CD4-positive, alpha-beta T cell (primary cell): ENCODE results near the gene METTL22. TPM values are rescaled to one million over a fixed set of nuclear protein-coding genes. Genes with fewer than 3 reads are reported as not detected.

ENCODE experiments used
- ATAC-seq: fragments of 200-7000 bp; cut with Tn5 transposase; one replicate; pipeline ENCODE4 v1.10.0; 2022; ENCODE audit warnings: mild to moderate bottlenecking; ENCODE audit not compliant: poor library complexity
- CTCF ChIA-PET: fragments of 350-600 bp; sonication (Branson Sonifier 250); formaldehyde crosslinking; loops from one replicate; lab custom pipeline; 2021; ENCODE audit warnings: antibody characterized with exemption, inconsistent platforms; lab: Charles Lee
- POLR2A ChIA-PET: fragments of 350-600 bp; sonication (Branson Sonifier 250); formaldehyde crosslinking; loops from one replicate; lab custom pipeline; 2021; ENCODE audit warnings: antibody characterized with exemption, inconsistent platforms; lab: Charles Lee
- DNase-seq, 14 experiments: peaks; one replicate each; pipeline ENCODE4 v3.0.0-alpha.2; 2013 to 2020; ENCODE audit warnings: mixed read lengths in 2 of 14
- H3K27ac ChIP-seq, 2 donors: one replicate each; pipeline versions ENCODE4 v1.5.1 to v1.7.0; 2013; ENCODE audit warnings: low read length in 2 of 2, low read depth in 1 of 2, mild to moderate bottlenecking in 1 of 2
- H3K27me3 ChIP-seq, 2 experiments: 1 replicate in 1 of 2; 2 replicates in 1 of 2; pipeline versions ENCODE4 v1.6.1 to v1.7.0; 2013; ENCODE audit warnings: low read length in 2 of 2, control low read depth in 1 of 2, mild to moderate bottlenecking in 1 of 2, moderate library complexity in 1 of 2; ENCODE audit not compliant: insufficient read depth in 2 of 2, control insufficient read depth in 1 of 2
- H3K36me3 ChIP-seq: one replicate; pipeline ENCODE4 v1.6.1; 2013; ENCODE audit warnings: low read length, control low read depth; ENCODE audit not compliant: insufficient read depth
- H3K4me1 ChIP-seq: one replicate; pipeline ENCODE4 v1.6.1; 2013; ENCODE audit warnings: low read length, control low read depth; ENCODE audit not compliant: insufficient read depth
- H3K4me3 ChIP-seq: one replicate; pipeline ENCODE4 v1.5.1; 2013; ENCODE audit warnings: mild to moderate bottlenecking, low read length, moderate library complexity
- H3K9me3 ChIP-seq, 2 experiments: 1 replicate in 1 of 2; 2 replicates in 1 of 2; pipeline versions ENCODE4 v1.6.1 to v1.7.0; 2013; ENCODE audit warnings: low read length in 2 of 2, mild to moderate bottlenecking in 2 of 2, control low read depth in 1 of 2, moderate library complexity in 1 of 2; ENCODE audit not compliant: control insufficient read depth in 1 of 2, insufficient read depth in 1 of 2
- H3K27ac Mint-ChIP-seq: one replicate; pipeline ENCODE4 v1.8.0; 2020; ENCODE audit warnings: mixed read lengths
- H3K27me3 Mint-ChIP-seq: one replicate; pipeline ENCODE4 v1.8.0; 2021; ENCODE audit warnings: mixed read lengths
- H3K36me3 Mint-ChIP-seq: one replicate; pipeline ENCODE4 v1.8.0; 2021; ENCODE audit warnings: low read depth, mixed read lengths
- H3K4me1 Mint-ChIP-seq: one replicate; pipeline ENCODE4 v1.8.0; 2021; ENCODE audit warnings: low read depth, mixed read lengths
- H3K4me3 Mint-ChIP-seq: one replicate; pipeline ENCODE4 v1.8.0; 2020; ENCODE audit warnings: mild to moderate bottlenecking, mixed read lengths
- H3K9me3 Mint-ChIP-seq: one replicate; pipeline ENCODE4 v1.8.0; 2020; ENCODE audit warnings: mixed read lengths
- intact Hi-C, 2 experiments: fragments of 100-400 bp; cut with DNase I in 1 of 2; cut with micrococcal nuclease in 1 of 2; formaldehyde crosslinking; loops; one replicate each; pipeline versions ENCODE4 v1.15.1 to v1.9.0; 2023 to 2025; cut with DNase I, micrococcal nuclease
- total RNA-seq, 174 experiments: library from RNA in 2 of 174; stranded (reverse) in 2 of 174; gene quantifications; one replicate each; pipeline ENCODE4 v1.2.3 and lab custom pipeline; 2021 to 2026
- TF ChIP-seq, protein P1 (sequence below): fragments of 200-600 bp; IDR thresholded peaks from one replicate; pipeline ENCODE4 v1.8.0; 2022; ENCODE audit warnings: antibody characterized with exemption, mild to moderate bottlenecking

The METTL22 gene
- total RNA-seq, 2 experiments from 2014 or later = 23.2 to 26.5 TPM

DNA sequence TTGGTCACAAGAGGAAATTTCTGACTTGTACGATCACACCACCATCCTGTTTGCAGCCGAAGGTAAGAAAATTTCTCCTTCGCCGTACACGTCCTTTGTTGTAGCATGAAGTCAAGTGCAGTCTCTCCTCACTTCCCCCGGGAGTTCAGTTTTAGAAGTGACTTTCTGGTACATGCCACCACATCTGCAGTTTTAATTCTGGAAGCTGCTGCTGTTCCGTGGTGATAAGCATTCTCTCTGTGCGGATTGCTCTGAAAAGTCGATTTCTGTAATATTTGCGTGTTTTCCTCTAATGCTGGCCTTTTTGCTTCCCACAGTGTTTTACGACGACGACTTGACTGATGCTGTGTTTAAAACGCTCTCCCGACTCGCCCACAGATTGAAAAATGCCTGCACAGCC is 20.6 kb downstream of the METTL22 start:
- H3K27ac Mint-ChIP-seq = no peak overlapping the region
- H3K4me3 Mint-ChIP-seq = no peak overlapping the region
- H3K36me3 ChIP-seq = peaks cover 76% of the 10 kb centered on the region
- TF ChIP-seq, protein P1, sequence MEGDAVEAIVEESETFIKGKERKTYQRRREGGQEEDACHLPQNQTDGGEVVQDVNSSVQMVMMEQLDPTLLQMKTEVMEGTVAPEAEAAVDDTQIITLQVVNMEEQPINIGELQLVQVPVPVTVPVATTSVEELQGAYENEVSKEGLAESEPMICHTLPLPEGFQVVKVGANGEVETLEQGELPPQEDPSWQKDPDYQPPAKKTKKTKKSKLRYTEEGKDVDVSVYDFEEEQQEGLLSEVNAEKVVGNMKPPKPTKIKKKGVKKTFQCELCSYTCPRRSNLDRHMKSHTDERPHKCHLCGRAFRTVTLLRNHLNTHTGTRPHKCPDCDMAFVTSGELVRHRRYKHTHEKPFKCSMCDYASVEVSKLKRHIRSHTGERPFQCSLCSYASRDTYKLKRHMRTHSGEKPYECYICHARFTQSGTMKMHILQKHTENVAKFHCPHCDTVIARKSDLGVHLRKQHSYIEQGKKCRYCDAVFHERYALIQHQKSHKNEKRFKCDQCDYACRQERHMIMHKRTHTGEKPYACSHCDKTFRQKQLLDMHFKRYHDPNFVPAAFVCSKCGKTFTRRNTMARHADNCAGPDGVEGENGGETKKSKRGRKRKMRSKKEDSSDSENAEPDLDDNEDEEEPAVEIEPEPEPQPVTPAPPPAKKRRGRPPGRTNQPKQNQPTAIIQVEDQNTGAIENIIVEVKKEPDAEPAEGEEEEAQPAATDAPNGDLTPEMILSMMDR = no peak
- no peaks in the 10 kb centered on the region for H3K9me3 ChIP-seq
- no peak overlapping the region for H3K27ac ChIP-seq
- H3K9me3 Mint-ChIP-seq = no peaks in the 10 kb centered on the region
- H3K4me1 ChIP-seq = peaks cover 13% of the 10 kb centered on the region
- ATAC-seq (no peak), DNase-seq (no peak)
- CTCF ChIA-PET = no interaction called here
- H3K4me1 Mint-ChIP-seq = peaks cover 18% of the 10 kb centered on the region
- intact Hi-C loops = no loop called here
- no peak overlapping the region for H3K4me3 ChIP-seq
- H3K27me3 Mint-ChIP-seq = no peaks in the 10 kb centered on the region
- H3K36me3 Mint-ChIP-seq = peaks cover 85% of the 10 kb centered on the region
- H3K27me3 ChIP-seq = no peaks in the 10 kb centered on the region
- POLR2A ChIA-PET = no interaction called here

DNA sequence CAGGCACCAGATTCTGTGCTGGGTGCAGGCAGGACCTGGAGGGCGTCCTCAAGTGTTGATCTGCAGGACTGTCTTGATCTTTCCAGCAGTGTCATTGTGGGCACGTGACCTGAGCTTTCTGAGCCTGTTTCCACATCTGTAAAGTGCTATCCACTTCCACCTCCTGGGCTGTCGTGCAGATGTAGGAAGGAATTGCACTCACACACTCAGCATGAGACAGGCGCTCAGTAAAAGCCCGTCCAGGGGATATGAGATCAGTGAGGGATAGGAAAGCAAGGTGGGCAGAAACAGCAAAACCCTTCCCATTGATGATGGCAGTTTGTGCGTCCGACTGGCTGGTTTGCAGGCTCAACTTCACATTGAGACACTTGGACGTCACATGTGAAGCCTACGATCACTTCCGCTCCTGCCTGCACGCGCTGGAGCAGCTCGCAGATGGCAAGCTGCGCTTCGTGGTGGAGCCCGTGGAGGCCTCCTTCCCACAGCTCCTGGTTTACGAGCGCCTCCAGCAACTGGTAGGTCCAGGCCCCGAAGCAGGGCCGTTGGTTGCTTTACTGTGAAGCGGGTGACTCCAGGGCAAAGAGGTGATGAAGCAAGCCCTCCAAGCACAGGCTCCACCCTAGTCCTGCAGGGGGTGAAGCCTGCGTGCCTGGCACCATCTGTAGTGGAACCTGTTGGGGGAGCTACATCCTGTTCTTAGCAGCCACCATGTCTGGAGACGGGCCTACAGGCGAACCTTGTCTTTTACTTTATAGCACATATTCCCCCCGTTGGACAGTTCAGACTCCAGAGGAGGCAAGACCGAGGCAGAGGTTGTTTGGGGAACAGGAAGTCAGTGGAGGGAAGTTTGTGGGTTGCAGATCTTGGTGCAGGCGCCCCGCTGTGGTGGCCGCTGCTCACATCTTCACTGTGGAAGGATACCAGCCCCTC is 23.0 kb downstream of the METTL22 start:
- Histone ChIP-seq H3K4me3 (no peak overlapping the region), H3K27me3 (no peaks in the 10 kb centered on the region), H3K36me3 (peaks cover 68% of the 10 kb centered on the region), H3K4me1 (peaks cover 13% of the 10 kb centered on the region), H3K27ac (peak overlapping the region; percentile 10 to 15), H3K9me3 (no peaks in the 10 kb centered on the region)
- DNase-seq = peak in 7 of 14 experiments; percentile 7 to 49 (median 27)
- Mint-ChIP-seq H3K9me3 (no peaks in the 10 kb centered on the region), H3K36me3 (peaks cover 83% of the 10 kb centered on the region), H3K27ac (peak overlapping the region; percentile 33), H3K4me1 (peaks cover 18% of the 10 kb centered on the region), H3K4me3 (no peak overlapping the region), H3K27me3 (no peaks in the 10 kb centered on the region)
- intact Hi-C loops = loop anchor here in 1 of 2 experiments (2.0 kb wide), 1 partner anchor 78 kb away; no protein-coding TSS in a partner anchor
- ChIA-PET POLR2A (interaction anchor here (0.5 to 1.0 kb wide), 3 partner anchors 26 to 286 kb away, joined by 3 read pairs; no protein-coding TSS in a partner anchor), CTCF (no interaction called here)
- TF ChIP-seq, protein P1 = peak; percentile 15
- peak; percentile 95 for ATAC-seq

DNA sequence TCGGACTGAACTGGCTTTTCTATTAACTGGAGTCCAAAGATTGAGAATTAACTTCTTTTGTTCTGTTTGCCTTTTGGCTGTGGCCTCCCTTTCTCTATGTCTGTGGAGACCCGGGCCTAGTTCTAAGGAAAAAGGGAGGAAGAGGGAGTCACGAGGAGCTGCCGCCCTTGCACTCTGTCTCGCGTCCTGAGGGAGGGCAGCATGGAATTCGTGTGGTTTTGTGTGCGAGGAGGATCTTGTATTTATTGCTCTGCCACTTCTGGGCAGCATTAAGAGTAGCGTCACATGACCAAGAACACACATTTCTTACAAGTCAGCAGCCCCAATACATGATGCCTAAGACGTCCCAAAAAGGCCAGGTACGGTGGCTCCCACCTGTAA is 23.6 kb downstream of the METTL22 start:
- POLR2A ChIA-PET = interaction anchor here (0.7 to 1.0 kb wide), 2 partner anchors 26 to 28 kb away, joined by 3 read pairs; no protein-coding TSS in a partner anchor
- Mint-ChIP-seq H3K4me1 (peaks cover 18% of the 10 kb centered on the region), H3K4me3 (no peak overlapping the region), H3K9me3 (no peaks in the 10 kb centered on the region), H3K27ac (peak overlapping the region; percentile 33), H3K27me3 (no peaks in the 10 kb centered on the region), H3K36me3 (peaks cover 76% of the 10 kb centered on the region)
- Histone ChIP-seq H3K4me1 (peaks cover 13% of the 10 kb centered on the region), H3K4me3 (no peak overlapping the region), H3K9me3 (no peaks in the 10 kb centered on the region), H3K27me3 (no peaks in the 10 kb centered on the region), H3K27ac (peak overlapping the region in 1 of 2 donors; percentile 10), H3K36me3 (peaks cover 63% of the 10 kb centered on the region)
- DNase-seq = no peak
- TF ChIP-seq, protein P1 = no peak
- intact Hi-C loops = loop anchor here in 1 of 2 experiments (2.0 kb wide), 1 partner anchor 78 kb away; no protein-coding TSS in a partner anchor
- ATAC-seq = no peak
- CTCF ChIA-PET = no interaction called here
